Chondrocyte (in vitro differentiated cells): ENCODE data around the gene ERAP2. TPM values are rescaled to one million over a fixed set of nuclear protein-coding genes. Genes with fewer than 3 reads are reported as not detected.

ENCODE experiments used
- DNase-seq: peaks from one replicate; pipeline ENCODE4 v3.0.0; 2021; ENCODE audit warnings: mixed read lengths, low spot score
- H3K27ac Mint-ChIP-seq: one replicate; pipeline ENCODE4 v1.8.0; 2021; ENCODE audit warnings: mild to moderate bottlenecking, moderate library complexity, mixed read lengths; ENCODE audit not compliant: unreplicated experiment
- H3K27me3 Mint-ChIP-seq: 2 replicates; pipeline ENCODE4 v1.8.0; 2021; ENCODE audit warnings: low read depth, mixed read lengths
- H3K36me3 Mint-ChIP-seq: 2 replicates; pipeline ENCODE4 v1.8.0; 2021; ENCODE audit warnings: low read depth, mixed read lengths
- H3K4me1 Mint-ChIP-seq: 2 replicates; pipeline ENCODE4 v1.8.0; 2021; ENCODE audit warnings: low read depth, mild to moderate bottlenecking, mixed read lengths
- H3K4me3 Mint-ChIP-seq: one replicate; pipeline ENCODE4 v1.8.0; 2021; ENCODE audit warnings: mild to moderate bottlenecking, moderate library complexity, mixed read lengths; ENCODE audit not compliant: unreplicated experiment
- H3K9me3 Mint-ChIP-seq: 2 replicates; pipeline ENCODE4 v1.8.0; 2021; ENCODE audit warnings: low read depth, mixed read lengths
- CTCF ChIP-seq: fragments of 200-600 bp; sonication (generic); IDR thresholded peaks from 2 replicates; pipeline ENCODE4 v1.5.0; 2021; ENCODE audit warnings: antibody characterized with exemption, mild to moderate bottlenecking, moderate library complexity
- total RNA-seq: library from RNA; stranded (reverse); gene quantifications from 3 replicates; pipeline ENCODE4 v1.2.1, GENCODE V29; 2021

Gene ERAP2
- total RNA-seq, 1 donor from 2014 or later = 2.2 TPM

GRCh38 chr5:96856371-96856770 is 19.9 kb upstream of the ERAP2 start:
- Mint-ChIP-seq H3K27ac (no peak overlapping the region), H3K4me1 (peaks cover 30% of the 10 kb centered on the region), H3K27me3 (no peaks in the 10 kb centered on the region), H3K4me3 (no peak overlapping the region), H3K36me3 (no peaks in the 10 kb centered on the region), H3K9me3 (no peaks in the 10 kb centered on the region)
- DNase-seq = no peak
- TF ChIP-seq CTCF = no peak

GRCh38 chr5:96857454-96857853 is 18.8 kb upstream of the ERAP2 start:
- no peak overlapping the region for H3K27ac Mint-ChIP-seq
- H3K36me3 Mint-ChIP-seq = no peaks in the 10 kb centered on the region
- peak; percentile 8 for TF ChIP-seq CTCF
- H3K9me3 Mint-ChIP-seq = no peaks in the 10 kb centered on the region
- peaks cover 21% of the 10 kb centered on the region for H3K4me1 Mint-ChIP-seq
- no peak overlapping the region for H3K4me3 Mint-ChIP-seq
- no peak for DNase-seq
- no peaks in the 10 kb centered on the region for H3K27me3 Mint-ChIP-seq

- no peaks in the 10 kb centered on the region for H3K27me3 Mint-ChIP-seq
- H3K4me1 Mint-ChIP-seq = peaks cover 16% of the 10 kb centered on the region
- no peak for TF ChIP-seq CTCF
- H3K9me3 Mint-ChIP-seq = no peaks in the 10 kb centered on the region
- no peak overlapping the region for H3K4me3 Mint-ChIP-seq
- H3K36me3 Mint-ChIP-seq = no peaks in the 10 kb centered on the region
- no peak overlapping the region for H3K27ac Mint-ChIP-seq
- DNase-seq = no peak
Observed at GRCh38 chr5:96857924-96858323, 18.4 kb upstream of the ERAP2 start.

GRCh38 chr5:96859375-96859774 is 16.9 kb upstream of the ERAP2 start:
- H3K27me3 Mint-ChIP-seq = no peaks in the 10 kb centered on the region
- DNase-seq = no peak
- no peak overlapping the region for H3K4me3 Mint-ChIP-seq
- TF ChIP-seq CTCF = no peak
- H3K36me3 Mint-ChIP-seq = no peaks in the 10 kb centered on the region
- H3K9me3 Mint-ChIP-seq = no peaks in the 10 kb centered on the region
- H3K4me1 Mint-ChIP-seq = peaks cover 13% of the 10 kb centered on the region
- H3K27ac Mint-ChIP-seq = no peak overlapping the region

GRCh38 chr5:96861076-96861475 is 15.2 kb upstream of the ERAP2 start:
- Mint-ChIP-seq H3K27me3 (no peaks in the 10 kb centered on the region), H3K4me3 (no peak overlapping the region), H3K9me3 (no peaks in the 10 kb centered on the region), H3K36me3 (no peaks in the 10 kb centered on the region), H3K4me1 (peaks cover 3% of the 10 kb centered on the region), H3K27ac (no peak overlapping the region)
- no peak for TF ChIP-seq CTCF
- DNase-seq = no peak
